NCI-H1694 (cell line): ENCODE measurements around the gene KCNJ6.

Source experiments
- DNase-seq: peaks from one replicate; lab custom pipeline; 2025; lab: John Stamatoyannopoulos, UW

KCNJ6 gene

GRCh38 chr21:37904856-37905255, 11.4 kb downstream of the KCNJ6 start:
- peak; percentile 35 for DNase-seq

DNA sequence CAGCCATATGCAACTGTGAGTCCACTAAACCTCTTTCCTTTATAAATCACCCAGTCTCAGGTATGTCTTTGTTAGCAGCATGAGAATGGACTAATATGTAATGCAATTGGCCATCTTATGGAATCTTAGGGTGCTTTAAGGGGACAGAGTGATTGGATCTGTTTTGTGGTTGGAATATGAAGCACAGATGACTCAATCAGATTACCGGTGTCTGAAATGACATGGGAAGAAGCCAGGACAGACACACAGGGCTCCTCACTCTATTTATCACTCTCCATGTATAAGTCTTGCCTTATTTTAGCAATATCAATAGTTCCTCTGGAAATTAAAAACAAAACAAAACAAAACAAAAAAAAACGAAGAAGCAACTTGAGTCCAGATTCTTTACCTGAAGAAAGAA, 12.9 kb downstream of the KCNJ6 start:
- no peak for DNase-seq

GRCh38 chr21:37899146-37899545, 17.1 kb downstream of the KCNJ6 start:
- DNase-seq, result no peak

GRCh38 chr21:37896788-37897187, 19.5 kb downstream of the KCNJ6 start:
- DNase-seq, result peak; percentile 67

GRCh38 chr21:37891972-37892371, 24.3 kb downstream of the KCNJ6 start:
- no peak for DNase-seq

DNA sequence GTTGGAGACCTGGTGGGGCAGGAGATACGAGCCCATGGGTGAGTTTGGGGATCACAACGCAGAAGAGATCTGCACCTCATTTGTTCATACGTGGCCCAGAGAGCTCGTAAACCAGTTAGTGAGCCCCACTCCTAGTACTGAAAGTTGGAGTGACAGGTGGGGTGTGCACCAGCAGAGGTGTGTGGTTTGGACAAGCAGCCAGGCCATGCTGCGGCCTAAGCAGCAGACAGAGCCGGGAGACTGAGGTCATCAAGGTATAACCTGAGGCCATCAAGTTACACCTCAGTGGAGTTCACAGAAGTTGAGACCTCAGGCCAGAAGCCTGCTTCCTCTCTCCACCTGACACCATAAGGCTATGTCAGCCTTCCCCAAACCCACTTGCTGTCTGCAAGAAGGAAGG, 27.6 kb downstream of the KCNJ6 start:
- no peak for DNase-seq

DNA sequence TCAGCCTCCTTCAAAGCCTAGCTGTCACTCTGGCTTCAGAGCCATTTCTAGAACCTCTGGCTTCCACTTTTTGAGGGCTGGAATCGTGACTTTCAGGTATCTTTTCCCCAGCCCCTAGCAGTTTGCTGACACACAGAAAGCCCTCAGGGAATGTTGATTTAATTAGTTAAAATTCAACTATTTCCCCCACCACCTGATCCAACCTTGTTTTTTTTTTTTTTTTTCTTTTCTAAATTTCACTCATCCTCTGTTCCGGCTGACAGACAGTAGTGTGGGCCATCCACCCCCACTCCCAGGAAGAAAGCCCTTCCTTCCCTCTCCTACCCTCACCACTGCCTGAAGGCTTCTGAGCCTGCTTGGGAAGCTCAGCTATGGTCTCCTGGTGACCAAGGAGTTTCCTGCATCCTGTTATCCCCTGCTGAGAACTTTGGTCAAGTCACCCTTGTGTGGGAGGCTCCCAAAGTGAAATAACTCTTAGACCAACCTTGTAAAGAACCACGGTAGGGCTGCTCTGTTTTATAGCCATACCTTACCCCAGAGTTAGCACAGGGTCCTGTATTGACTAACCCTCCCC, 29.4 kb downstream of the KCNJ6 start:
- DNase-seq, result no peak

DNA sequence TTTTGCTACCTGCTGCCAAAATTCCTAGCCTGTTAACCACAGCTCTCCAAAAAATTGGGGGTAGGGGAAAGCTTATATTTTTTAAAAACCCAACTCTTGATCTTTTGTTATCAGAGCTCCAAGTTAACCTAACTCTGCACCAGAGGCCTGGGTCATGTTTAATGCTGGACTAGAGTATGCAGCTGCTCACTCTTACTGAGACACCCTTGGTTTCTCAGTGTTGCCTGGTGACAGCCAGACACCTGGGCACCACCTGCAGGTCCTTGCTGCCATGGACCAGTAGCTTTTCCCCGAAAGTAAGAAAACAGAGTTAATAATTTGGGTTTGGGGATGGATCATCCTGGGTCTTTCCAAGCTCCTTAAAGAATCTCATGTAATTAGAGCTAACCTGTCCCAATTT, 30.1 kb downstream of the KCNJ6 start:
- DNase-seq, result no peak

DNA sequence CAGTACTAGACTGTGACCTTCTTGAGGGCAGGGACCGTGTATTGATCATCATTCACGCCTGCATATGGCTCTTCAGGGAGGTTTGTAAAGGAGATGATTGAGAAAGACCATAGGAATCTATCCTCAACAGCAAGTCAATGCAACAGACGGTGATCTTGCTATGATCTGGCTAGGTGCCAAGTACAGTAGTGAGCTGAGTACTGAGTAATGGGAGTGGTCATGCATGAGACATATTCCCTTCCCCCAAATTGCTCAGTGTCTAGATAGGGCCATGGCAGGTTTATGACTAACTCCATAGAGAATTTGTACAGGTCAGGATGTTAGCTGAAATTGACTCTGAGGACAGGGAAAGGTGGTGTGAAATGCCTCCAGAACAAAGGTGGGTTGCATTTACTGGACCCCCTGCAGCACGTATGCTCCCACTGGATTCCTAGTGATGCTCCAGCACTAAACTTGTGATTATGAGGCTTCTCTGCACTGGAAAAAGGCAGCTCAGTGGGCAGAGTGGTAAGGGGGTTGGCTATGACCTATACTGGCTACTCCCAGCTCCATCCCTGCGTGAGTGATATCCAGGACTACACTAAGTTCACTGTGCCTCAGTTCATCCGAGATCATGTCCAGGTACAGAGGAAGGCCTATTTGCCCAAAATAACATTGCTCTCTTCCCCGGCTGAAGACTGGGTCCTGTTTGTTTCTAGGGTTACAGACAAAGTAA, 37.2 kb downstream of the KCNJ6 start:
- peak; percentile 82 for DNase-seq

DNA sequence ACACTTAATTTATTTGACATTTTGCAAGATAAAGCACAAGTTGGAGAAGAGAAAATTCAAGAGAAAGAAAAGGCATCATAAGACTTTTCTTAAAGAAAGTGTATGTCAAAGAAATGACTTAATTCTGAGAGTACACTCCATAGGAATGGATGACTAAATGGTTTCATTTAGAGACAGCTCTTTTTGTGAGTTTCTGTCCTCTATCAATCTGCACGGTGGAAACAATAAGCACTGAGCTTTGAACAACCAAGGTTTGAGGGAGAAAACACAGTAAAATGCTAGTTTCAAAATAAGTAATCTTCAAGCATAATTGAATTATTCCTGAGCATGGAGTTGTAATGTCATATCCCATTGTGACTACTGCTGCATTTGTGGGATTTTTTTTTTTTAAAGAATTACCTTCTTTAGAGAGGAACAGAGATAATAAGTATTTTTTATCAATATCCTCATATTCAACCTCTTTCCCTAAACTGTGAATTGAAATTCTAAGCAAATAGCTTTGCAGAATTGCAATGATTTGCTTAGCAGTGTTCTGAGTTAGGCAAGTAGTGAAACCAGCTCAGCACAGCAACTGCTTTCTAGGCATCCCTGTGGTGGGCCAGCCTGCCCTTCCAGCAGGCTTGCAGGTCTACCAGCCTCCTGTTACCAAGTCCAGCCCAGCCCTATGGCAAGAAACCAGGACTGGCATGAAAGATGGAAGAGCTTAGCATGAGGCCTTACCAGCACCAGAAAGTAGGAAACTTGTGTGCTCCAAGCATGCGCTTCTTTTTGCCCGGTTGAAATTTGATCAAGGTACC, 38.2 kb downstream of the KCNJ6 start:
- DNase-seq, result no peak

DNA sequence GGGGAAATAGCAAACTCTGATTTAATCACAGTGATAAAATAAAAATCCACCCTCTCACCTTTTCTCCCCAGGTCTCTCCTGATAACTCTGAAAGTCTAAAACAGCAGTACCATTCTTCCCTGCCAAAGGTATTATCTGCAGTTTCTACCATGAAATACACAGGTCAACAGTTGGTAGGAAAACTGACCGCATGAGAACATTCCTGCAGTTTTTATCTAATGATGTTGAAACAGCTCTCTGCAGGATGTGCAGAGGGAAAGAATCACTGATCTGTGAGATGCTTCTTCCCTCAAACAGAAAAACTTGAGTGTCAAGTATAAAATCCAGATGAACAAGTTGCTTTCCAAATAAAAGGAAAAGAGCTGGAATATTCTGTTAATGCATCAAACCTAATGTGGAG, 39.1 kb downstream of the KCNJ6 start:
- no peak for DNase-seq

DNA sequence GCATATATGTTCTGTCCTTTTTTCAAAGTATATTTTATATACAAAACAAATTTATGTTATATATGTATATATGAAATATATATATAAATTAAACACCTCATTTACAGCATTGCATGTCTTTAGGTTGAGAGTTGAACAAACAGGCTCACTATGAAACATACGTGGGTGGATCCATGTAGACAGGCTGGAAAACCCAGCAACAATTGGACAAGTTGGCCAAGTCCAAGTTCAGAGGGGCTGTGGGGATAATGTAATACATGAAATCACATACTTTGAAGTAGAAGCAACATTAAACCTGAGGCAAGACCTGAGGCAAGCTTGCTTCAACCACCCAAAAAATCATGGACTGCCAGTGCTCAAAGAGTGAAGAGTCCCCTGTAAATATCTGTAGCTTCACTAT, 39.7 kb downstream of the KCNJ6 start:
- no peak for DNase-seq

DNA sequence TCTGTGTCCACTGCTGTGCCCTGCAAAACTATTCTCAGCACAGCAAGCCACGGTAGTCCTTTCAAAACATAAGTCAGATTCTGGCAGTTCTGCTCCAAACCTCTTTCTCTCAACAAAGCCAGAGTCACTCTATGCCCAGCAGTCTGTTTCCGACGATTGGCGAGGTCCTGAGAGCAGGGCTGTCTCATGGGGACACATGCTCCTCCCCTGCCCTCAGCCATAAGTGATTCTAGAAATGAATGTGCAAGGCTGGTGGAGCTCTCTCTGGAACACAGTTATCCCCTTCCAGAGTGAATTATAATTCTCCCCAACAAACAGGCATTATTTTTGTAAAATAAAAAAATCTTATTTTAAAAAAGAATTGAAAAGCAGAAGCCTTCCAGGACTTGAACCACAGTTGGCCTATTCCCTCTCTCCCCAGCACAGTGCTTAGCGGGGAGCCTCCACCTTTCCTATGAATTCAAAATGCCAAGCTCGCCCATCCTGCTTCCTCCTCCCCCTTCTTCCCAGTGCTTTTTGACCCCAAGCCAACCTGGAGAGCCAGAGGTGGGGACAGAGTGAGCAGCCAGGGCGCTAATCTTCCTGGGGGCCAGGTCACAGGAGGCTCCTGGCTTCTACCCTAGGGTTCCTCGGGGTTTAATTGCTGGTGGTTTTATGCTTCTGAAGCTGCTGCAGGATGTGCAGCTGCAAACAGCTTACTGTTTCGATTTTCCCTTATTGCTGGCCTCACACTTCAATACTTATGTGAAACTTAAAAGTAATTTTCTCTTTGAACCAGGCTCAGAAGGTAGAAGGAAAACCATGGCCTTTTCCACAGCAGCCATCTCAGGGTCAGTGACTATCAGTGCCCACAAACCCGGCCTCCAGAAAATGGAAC, 41.1 kb downstream of the KCNJ6 start:
- DNase-seq, result no peak

- DNase-seq, result no peak
These were observed 41.8 kb downstream of the KCNJ6 start for GRCh38 chr21:37874481-37874880.

GRCh38 chr21:37873655-37874054, 42.6 kb downstream of the KCNJ6 start:
- DNase-seq, result peak; percentile 17

DNA sequence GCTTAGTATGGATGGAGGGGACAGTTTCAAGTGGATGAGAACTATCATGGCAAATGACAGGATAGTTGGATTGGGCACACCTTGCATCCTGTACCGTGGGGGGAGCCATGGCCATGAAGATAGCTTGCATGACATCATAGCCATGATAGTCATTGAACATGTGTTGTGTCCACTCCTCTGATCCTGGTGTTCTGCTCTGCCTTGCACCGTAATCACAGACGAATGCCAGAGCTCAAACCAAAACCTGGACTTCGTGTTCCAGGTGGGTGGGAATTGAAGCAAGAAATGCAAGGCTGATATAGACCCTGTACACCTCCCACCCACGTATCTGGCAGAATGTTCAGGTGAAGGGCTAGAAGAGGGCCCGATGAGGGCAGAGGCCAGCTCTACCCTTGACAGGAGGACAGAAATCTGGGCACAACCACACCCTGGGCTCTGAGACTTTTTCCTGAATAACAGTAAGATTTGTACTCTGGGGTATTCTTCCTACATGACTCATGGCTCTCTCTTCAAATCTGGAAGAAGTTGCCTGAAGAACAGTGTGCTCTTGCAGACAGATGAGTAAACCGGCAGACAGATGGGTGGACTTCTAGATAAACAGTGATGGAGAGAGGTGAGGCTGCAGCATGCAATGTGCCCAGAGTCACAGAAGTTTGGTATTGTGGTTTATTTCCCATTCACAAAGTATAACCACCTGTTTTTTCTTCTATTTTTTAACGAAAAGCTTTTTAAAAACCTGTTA, 45.0 kb downstream of the KCNJ6 start:
- DNase-seq, result no peak

- peak; percentile 76 for DNase-seq
These were observed 46.0 kb downstream of the KCNJ6 start for GRCh38 chr21:37870221-37870620.

GRCh38 chr21:37869661-37870060, 46.6 kb downstream of the KCNJ6 start:
- no peak for DNase-seq

- peak; percentile 16 for DNase-seq
These were observed 47.6 kb downstream of the KCNJ6 start for GRCh38 chr21:37868446-37869295.

DNA sequence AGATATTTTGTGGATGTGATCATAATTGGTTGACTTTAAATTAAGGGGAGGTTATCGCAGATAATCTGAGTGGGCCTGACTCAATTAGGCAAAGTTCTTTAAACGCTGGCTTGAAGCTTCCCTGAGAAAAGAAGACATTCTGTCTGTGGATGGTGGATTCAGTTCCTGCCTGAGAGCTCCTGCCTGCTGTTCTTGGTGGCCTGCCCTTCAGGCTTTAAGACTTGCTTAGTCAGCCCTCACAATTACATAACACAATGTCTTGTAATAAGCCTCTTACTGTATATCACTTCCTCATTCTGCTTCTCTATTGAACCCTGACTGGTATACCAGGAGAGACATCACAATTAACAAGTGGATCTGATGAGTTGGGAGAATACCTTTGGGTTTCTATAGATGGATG, 50.2 kb downstream of the KCNJ6 start:
- no peak for DNase-seq

GRCh38 chr21:37865156-37865555, 51.1 kb downstream of the KCNJ6 start:
- no peak for DNase-seq
